ENCODE results near the gene ABR. TPM values are rescaled to one million over a fixed set of nuclear protein-coding genes. Genes with fewer than 3 reads are reported as not detected.

The ABR gene
- total and polyA plus RNA-seq, 2 of the 13 experiments (the other 11 are each of a cell fraction or from before 2014, with no cell fraction given) = 12.4 to 40.4 TPM

GRCh38 chr17:1227917-1228780 lies 48.4 kb upstream of the ABR start:
- H3K36me3 ChIP-seq (replicated peaks in 1 of 2; ENCODE audit: control insufficient read depth in 1 of 2, insufficient read depth in 2 of 2, low read length in 2 of 2) = no peaks in the 10 kb centered on the region
- intact Hi-C loops (cut with micrococcal nuclease; ENCODE audit: unreplicated experiment) = no loop called here
- H3K9me3 ChIP-seq (ENCODE audit: low read length) = no peaks in the 10 kb centered on the region
- no peak overlapping the region for H3K27ac ChIP-seq (ENCODE audit: extremely low read length, insufficient read depth, low read length)
- in situ Hi-C loops (cut with HindIII; ENCODE audit: extremely low pct_ligation_motif_present, low pct_unique_long_range_greater_than_20kb) = no loop called here
- whole genome bisulfite sequencing (ENCODE audit: low lambda C conversion rate) = 6% methylated on average over 23 of the region's 58 CpGs
- peak overlapping the region; percentile 47 for H3K4me2 ChIP-seq (ENCODE audit: low read depth, low read length)
- H2AFZ ChIP-seq (ENCODE audit: low read length) = no peak overlapping the region
- no TSS peak for BruUV-seq (replicated peaks)
- DNase-seq (ENCODE audit: low spot score) = no peak
- POLR2A ChIA-PET = no interaction called here
- no peaks in the 10 kb centered on the region for H3K79me2 ChIP-seq (ENCODE audit: insufficient read depth, low read length)
- no peak overlapping the region for H3K9ac ChIP-seq (ENCODE audit: insufficient read depth, low read depth, low read length)
- TF ChIP-seq ZNF800 (CRISPR knock-in tag; IDR thresholded peaks at IDR 0.05) = 0 out of 2 replicates have a peak, but pooled peaks have one; percentile 65
- no peak for TF ChIP-seq HBP1 (CRISPR knock-in tag; IDR thresholded peaks at IDR 0.05; ENCODE audit: low read depth)
- TF ChIP-seq ZNF484 (CRISPR knock-in tag; IDR thresholded peaks at IDR 0.05; ENCODE audit: borderline replicate concordance, low read depth) = no peak
- no peak for TF ChIP-seq ZBTB34 (CRISPR knock-in tag; IDR thresholded peaks at IDR 0.05)
- TF ChIP-seq ZNF292 (CRISPR knock-in tag; IDR thresholded peaks at IDR 0.05; ENCODE audit: borderline replicate concordance, low read depth) = no peak
- TF ChIP-seq EZH2 (conservative IDR thresholded peaks at IDR 0.05; ENCODE audit: low read depth, low read length) = peak; percentile 72; the same call in 1 of the 2 replicates
- TF ChIP-seq ELF3 (CRISPR knock-in tag; IDR thresholded peaks at IDR 0.05) = no peak
- CTCF ChIA-PET (ENCODE audit: low intra/inter-chr PET ratio, low total read pairs) = no interaction called here
- peaks cover 6% of the 10 kb centered on the region; the same call in 1 of the 2 replicates for H4K20me1 ChIP-seq (ENCODE audit: insufficient read depth, low read length)
- no peak for FAIRE-seq
- ATAC-seq = no peak; the same call in 2 of the 3 replicates
- H3K4me1 ChIP-seq (ENCODE audit: insufficient read depth, low read length) = 0 out of 2 replicates have a peak, but pooled peaks cover 6% of the 10 kb centered on the region
- peak overlapping the region in 1 of 3 experiments; percentile 43; a peak in 1 of 6 replicates for H3K4me3 ChIP-seq (replicated peaks in 1 of 3; ENCODE audit: insufficient read depth in 1 of 3, low read depth in 2 of 3, low read length in 3 of 3)
- peaks cover 10 to 51% of the 10 kb centered on the region in 2 experiments for H3K27me3 ChIP-seq (ENCODE audit: control insufficient read depth in 1 of 2, insufficient read depth in 2 of 2, low read length in 2 of 2)
